KG1 (cell line): Measurements from ENCODE around the gene ZNF593OS.

Experiments used
- DNase-seq: peaks from one replicate; lab custom pipeline; 2025; lab: John Stamatoyannopoulos, UW

Gene ZNF593OS

GRCh38 chr1:26126321-26127084 lies 45.1 kb downstream of the ZNF593OS start:
- DNase-seq, result no peak

GRCh38 chr1:26125946-26126320 lies 45.7 kb downstream of the ZNF593OS start:
- no peak for DNase-seq

- DNase-seq, result no peak
Observed at GRCh38 chr1:26125382-26125781, 46.2 kb downstream of the ZNF593OS start.

- DNase-seq, result no peak
Observed at GRCh38 chr1:26124418-26125331, 47.0 kb downstream of the ZNF593OS start.

GRCh38 chr1:26122988-26123973 lies 48.4 kb downstream of the ZNF593OS start:
- DNase-seq, result no peak

GRCh38 chr1:26121854-26122773 lies 49.5 kb downstream of the ZNF593OS start:
- no peak for DNase-seq

GRCh38 chr1:26119892-26120608 lies 51.6 kb downstream of the ZNF593OS start:
- DNase-seq, result no peak
